Measurements from ENCODE around the gene TASP1.

DNA sequence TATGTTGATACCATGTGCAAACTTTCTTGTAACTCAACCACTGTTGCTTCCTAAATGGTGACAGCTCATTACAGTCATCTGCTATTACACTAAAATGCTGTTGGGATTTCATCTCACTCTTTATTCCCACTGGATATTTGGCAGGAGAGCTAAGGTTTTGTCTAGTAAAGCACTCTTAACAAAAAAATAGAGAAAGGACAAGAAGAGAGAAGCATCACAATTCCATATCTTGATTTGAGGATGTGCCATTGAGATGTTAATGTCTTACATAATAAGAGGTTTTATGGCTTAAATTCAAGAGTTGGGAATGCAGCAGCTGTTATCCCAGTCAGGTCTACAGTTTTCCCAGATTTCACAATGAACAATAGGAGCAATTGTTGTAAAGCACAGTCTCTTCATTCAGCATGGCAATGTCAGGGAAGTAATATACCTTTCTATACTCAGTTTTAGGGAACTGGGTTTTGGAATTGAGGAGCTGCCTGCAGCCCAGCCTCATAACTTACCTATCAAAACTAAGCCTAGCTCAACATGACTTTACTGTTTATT, 282.7 kb downstream of the TASP1 start:
- TF ChIP-seq EZH2 (IDR thresholded peaks at IDR 0.05; ENCODE audit: insufficient read depth, poor library complexity, severe bottlenecking) = no peak
- TF ChIP-seq EZH2phosphoT487 (IDR thresholded peaks at IDR 0.05; ENCODE audit: insufficient read depth, low read depth) = no peak
